ENCODE data around the gene CD9. TPM values are rescaled to one million over a fixed set of nuclear protein-coding genes. Genes with fewer than 3 reads are reported as not detected.

CD9 gene
- total RNA-seq, 2 experiments from 2014 or later, result 1.5 to 2.3 TPM

GRCh38 chr12:6266971-6267721 is 66.9 kb downstream of the CD9 start:
- Mint-ChIP-seq H3K27me3 (peaks cover 6% of the 10 kb centered on the region), H3K27ac (peak overlapping the region; percentile 26)

GRCh38 chr12:6268484-6269157 is 68.4 kb downstream of the CD9 start:
- Mint-ChIP-seq H3K36me3 (no peaks in the 10 kb centered on the region), H3K9me3 (no peaks in the 10 kb centered on the region), H3K27me3 (peaks cover 11% of the 10 kb centered on the region), H3K27ac (no peak overlapping the region), H3K4me3 (no peak overlapping the region), H3K4me1 (ENCODE audit: low read depth) (peaks cover 28% of the 10 kb centered on the region)
- ChIA-PET POLR2A (interaction anchor here (1.2 kb wide), 1 partner anchor 70 kb away, joined by 4 read pairs; no protein-coding TSS in a partner anchor), CTCF (interaction anchor here (1.5 to 2.0 kb wide), 2 partner anchors 10 to 73 kb away, joined by 6 to 8 read pairs; no protein-coding TSS in a partner anchor)
- intact Hi-C loops (cut with micrococcal nuclease), result no loop called here
- DNase-seq, result no peak

More at GRCh38 chr12:6266971-6267721, 66.9 kb downstream of the CD9 start:
- Mint-ChIP-seq H3K4me1 (ENCODE audit: low read depth) (peaks cover 16% of the 10 kb centered on the region), H3K36me3 (no peaks in the 10 kb centered on the region), H3K4me3 (no peak overlapping the region), H3K9me3 (no peaks in the 10 kb centered on the region)
- intact Hi-C loops (cut with micrococcal nuclease), result loop anchor here (1.0 kb wide), 1 partner anchor 99 kb away; no protein-coding TSS in a partner anchor
- DNase-seq, result peak; percentile 87
- ChIA-PET POLR2A (interaction anchor here (1.2 kb wide), 1 partner anchor 69 kb away, joined by 4 read pairs; no protein-coding TSS in a partner anchor), CTCF (interaction anchor here (1.2 to 2.0 kb wide), 3 partner anchors 12 to 72 kb away, joined by 4 to 8 read pairs (median 6); no protein-coding TSS in a partner anchor)

GRCh38 chr12:6269986-6270385 is 69.8 kb downstream of the CD9 start:
- DNase-seq, result no peak
- Mint-ChIP-seq H3K27me3 (peaks cover 11% of the 10 kb centered on the region), H3K4me3 (no peak overlapping the region), H3K36me3 (no peaks in the 10 kb centered on the region), H3K27ac (no peak overlapping the region), H3K4me1 (ENCODE audit: low read depth) (peaks cover 28% of the 10 kb centered on the region), H3K9me3 (no peaks in the 10 kb centered on the region)
- ChIA-PET POLR2A (no interaction called here), CTCF (no interaction called here)
- intact Hi-C loops (cut with micrococcal nuclease), result no loop called here

GRCh38 chr12:6271281-6271680 is 71.1 kb downstream of the CD9 start:
- H3K27ac Mint-ChIP-seq, result no peak overlapping the region
- peaks cover 11% of the 10 kb centered on the region for H3K27me3 Mint-ChIP-seq
- no peaks in the 10 kb centered on the region for H3K9me3 Mint-ChIP-seq
- intact Hi-C loops (cut with micrococcal nuclease), result no loop called here
- peaks cover 28% of the 10 kb centered on the region for H3K4me1 Mint-ChIP-seq (ENCODE audit: low read depth)
- no peak overlapping the region for H3K4me3 Mint-ChIP-seq
- CTCF ChIA-PET, result interaction anchor here (10.0 kb wide), 1 partner anchor 76 kb away, joined by 255 read pairs; no protein-coding TSS in a partner anchor
- no peak for DNase-seq
- no peaks in the 10 kb centered on the region for H3K36me3 Mint-ChIP-seq
- POLR2A ChIA-PET, result no interaction called here

DNA sequence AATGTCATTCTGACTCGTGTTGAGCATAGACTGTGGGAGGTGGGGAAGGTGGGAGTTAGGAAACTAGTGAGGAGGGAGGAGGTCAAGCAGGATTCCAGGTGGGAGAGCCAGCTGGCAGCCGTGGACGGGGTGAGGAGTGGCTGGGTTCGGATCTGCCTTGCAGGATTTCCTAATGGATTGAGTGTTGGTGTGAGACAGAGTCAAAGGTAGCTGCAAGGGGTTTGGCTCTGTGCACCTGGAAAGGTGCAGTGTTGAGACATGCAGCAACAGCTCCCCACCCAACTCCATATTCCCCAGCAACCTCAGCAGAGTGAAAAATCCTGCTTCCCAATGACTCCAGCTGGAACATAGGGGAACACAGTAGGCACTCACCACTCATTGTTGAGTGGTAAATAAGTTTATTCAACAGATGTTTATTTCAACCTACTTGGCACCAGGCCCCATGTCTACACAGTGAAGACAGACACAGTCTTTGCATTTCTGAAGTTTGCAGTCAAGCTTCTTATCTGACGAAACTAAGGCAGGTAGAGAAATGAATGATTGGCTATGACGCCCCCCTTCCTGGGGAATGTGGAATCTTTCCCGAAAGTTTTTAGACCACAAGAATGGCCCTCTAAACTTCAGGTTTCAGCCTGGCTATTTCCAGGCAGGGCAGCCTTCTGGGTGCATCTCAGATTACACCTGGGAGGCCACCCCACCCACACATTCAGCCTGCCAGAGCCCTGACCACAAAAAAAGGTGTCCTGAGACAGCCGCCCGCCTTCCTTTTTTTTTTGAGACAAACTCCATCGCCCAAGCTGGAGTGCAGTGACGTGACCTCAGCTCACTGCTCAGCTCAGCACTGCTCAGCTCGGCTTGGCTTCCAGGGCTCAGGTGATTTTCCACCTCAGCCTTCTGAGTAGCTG is 72.4 kb downstream of the CD9 start:
- DNase-seq, result peak; percentile 55
- Mint-ChIP-seq H3K27ac (no peak overlapping the region), H3K4me3 (no peak overlapping the region), H3K9me3 (no peaks in the 10 kb centered on the region), H3K4me1 (ENCODE audit: low read depth) (peaks cover 16% of the 10 kb centered on the region), H3K27me3 (peaks cover 17% of the 10 kb centered on the region), H3K36me3 (no peaks in the 10 kb centered on the region)
- intact Hi-C loops (cut with micrococcal nuclease), result no loop called here
- ChIA-PET POLR2A (no interaction called here), CTCF (interaction anchor here (1.2 to 10.0 kb wide), 4 partner anchors 8 to 77 kb away, joined by 3 to 255 read pairs (median 6); no protein-coding TSS in a partner anchor)

DNA sequence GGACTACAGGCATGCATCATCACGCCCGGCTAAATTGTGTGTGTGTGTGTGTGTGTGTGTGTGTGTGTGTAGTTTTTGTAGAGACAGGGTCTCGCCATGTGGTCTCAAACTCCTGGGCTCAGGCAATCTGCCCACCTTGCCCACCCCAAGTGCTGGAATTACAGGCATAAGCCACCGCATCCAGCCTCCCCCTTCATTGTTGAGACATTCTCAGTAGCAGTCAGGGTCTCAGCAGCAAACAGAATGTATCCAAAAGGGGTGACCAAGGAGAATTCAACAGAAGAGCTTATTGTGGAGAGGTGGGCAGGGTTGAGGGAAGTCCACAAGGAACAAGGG is 73.0 kb downstream of the CD9 start:
- ChIA-PET CTCF (interaction anchor here (1.2 to 10.0 kb wide), 4 partner anchors 9 to 78 kb away, joined by 3 to 255 read pairs (median 6); no protein-coding TSS in a partner anchor), POLR2A (no interaction called here)
- no peaks in the 10 kb centered on the region for H3K9me3 Mint-ChIP-seq
- intact Hi-C loops (cut with micrococcal nuclease), result no loop called here
- no peak for DNase-seq
- peaks cover 20% of the 10 kb centered on the region for H3K27me3 Mint-ChIP-seq
- no peaks in the 10 kb centered on the region for H3K36me3 Mint-ChIP-seq
- no peak overlapping the region for H3K27ac Mint-ChIP-seq
- no peak overlapping the region for H3K4me3 Mint-ChIP-seq
- peaks cover 21% of the 10 kb centered on the region for H3K4me1 Mint-ChIP-seq (ENCODE audit: low read depth)

DNA sequence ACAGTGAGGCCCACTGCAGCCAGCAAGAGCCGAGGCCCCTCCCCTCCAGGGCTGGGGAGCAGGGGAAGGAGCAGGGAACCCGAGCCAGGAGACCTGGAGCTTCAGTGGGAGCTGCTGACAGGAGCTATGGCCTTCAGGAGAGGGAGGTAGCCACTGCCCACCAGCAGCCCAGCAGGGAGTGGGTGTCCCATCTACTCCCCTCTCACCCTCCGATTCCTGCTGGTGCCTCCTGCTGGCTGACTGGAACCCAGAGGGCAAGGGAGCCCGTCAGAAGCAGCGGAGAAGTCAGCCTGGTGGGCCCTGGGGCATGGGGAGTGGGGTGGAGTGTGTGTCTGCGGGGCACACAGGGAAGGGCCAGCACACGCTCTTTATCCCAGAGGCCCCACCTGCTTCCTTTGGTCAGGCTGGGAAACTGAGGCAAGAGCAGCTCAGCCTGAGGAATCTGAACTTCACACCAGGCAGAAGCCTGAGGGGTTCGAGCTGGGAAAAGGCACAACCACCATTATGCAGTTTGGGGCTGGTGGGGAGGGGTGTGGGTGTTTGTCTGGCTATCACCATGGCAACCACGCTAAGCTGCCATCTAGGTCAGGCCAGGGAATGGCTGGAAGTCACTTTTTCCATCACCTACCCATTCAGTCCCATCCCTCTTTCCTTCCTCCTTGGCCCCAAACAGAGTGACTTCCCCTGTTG is 73.5 kb downstream of the CD9 start:
- ChIA-PET POLR2A (no interaction called here), CTCF (interaction anchor here (1.3 to 10.0 kb wide), 4 partner anchors 9 to 79 kb away, joined by 3 to 255 read pairs (median 8); no protein-coding TSS in a partner anchor)
- no peak for DNase-seq
- H3K4me3 Mint-ChIP-seq, result no peak overlapping the region
- no peaks in the 10 kb centered on the region for H3K36me3 Mint-ChIP-seq
- intact Hi-C loops (cut with micrococcal nuclease), result no loop called here
- H3K4me1 Mint-ChIP-seq (ENCODE audit: low read depth), result peaks cover 21% of the 10 kb centered on the region
- H3K27me3 Mint-ChIP-seq, result peaks cover 20% of the 10 kb centered on the region
- no peaks in the 10 kb centered on the region for H3K9me3 Mint-ChIP-seq
- H3K27ac Mint-ChIP-seq, result no peak overlapping the region

- H3K27ac Mint-ChIP-seq, result no peak overlapping the region
- peaks cover 24% of the 10 kb centered on the region for H3K27me3 Mint-ChIP-seq
- peaks cover 21% of the 10 kb centered on the region for H3K4me1 Mint-ChIP-seq (ENCODE audit: low read depth)
- no peak for DNase-seq
- no peaks in the 10 kb centered on the region for H3K9me3 Mint-ChIP-seq
- H3K36me3 Mint-ChIP-seq, result no peaks in the 10 kb centered on the region
- H3K4me3 Mint-ChIP-seq, result no peak overlapping the region
- ChIA-PET CTCF (interaction anchor here (1.3 to 10.0 kb wide), 3 partner anchors 10 to 79 kb away, joined by 3 to 255 read pairs (median 9); no protein-coding TSS in a partner anchor), POLR2A (no interaction called here)
- intact Hi-C loops (cut with micrococcal nuclease), result loop anchor here (5.0 kb wide), 1 partner anchor 42 kb away; no protein-coding TSS in a partner anchor
These were observed 74.3 kb downstream of the CD9 start for GRCh38 chr12:6274231-6275221.

DNA sequence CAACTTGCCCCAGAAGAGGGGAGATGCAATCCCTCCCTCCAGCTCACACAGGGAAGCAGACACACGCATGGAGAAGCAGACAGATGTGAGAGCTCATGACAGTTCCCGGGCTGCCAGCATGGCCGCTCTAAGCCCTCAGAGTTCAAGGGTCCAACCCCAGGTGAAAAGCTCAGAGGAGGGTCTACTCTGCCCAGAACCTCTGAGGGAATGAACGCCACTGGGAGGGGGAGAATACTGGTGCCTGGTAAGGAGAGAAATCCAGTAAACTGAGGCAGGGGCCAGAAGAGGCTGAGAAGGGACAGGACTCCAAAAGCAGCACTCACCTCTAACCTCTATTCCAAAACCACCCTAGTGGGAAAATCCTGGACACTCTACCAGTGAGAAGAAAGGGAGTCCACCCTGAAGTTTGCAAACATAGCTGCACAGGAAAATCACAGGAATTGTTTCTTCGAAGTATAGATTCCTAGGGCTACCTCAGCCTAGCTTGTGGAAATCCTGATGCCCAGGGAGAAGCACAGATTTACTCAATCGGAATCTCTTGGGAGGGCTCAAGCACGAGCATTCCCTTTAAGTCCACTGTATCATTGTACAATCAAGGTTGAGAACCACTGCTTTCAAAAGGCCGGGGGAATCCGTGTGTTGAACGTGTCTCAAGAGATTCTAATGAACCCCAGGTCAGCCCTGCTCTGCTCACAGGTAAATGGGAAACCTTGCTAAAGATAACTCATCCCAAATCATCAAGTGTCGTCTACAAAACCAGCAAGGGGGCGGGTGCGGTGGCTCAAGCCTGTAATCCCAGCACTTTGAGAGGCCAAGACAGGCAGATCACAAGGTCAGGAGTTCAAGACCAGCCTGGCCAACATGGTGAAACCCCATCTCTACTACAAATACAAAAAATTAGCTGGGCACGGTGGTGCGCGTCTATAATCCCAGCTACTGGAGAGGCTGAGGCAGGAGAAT is 76.0 kb downstream of the CD9 start:
- no peak overlapping the region for H3K4me3 Mint-ChIP-seq
- CTCF ChIA-PET, result interaction anchor here (0.6 to 10.0 kb wide), 7 partner anchors 8 to 287 kb away, joined by 3 to 255 read pairs (median 9); partner anchors contain the start of gene CD9
- no peak for DNase-seq
- no peaks in the 10 kb centered on the region for H3K9me3 Mint-ChIP-seq
- POLR2A ChIA-PET, result no interaction called here
- intact Hi-C loops (cut with micrococcal nuclease), result loop anchor here (5.0 kb wide), 1 partner anchor 44 kb away; no protein-coding TSS in a partner anchor
- H3K27me3 Mint-ChIP-seq, result peaks cover 36% of the 10 kb centered on the region
- H3K36me3 Mint-ChIP-seq, result no peaks in the 10 kb centered on the region
- peaks cover 21% of the 10 kb centered on the region for H3K4me1 Mint-ChIP-seq (ENCODE audit: low read depth)
- H3K27ac Mint-ChIP-seq, result no peak overlapping the region

All from activated CD4-positive, alpha-beta memory T cell treated with anti-CD3 and anti-CD28 coated beads for 36 hours (primary cell).